AG09319 (cell line): Measurements from ENCODE around the gene CDHR3.

Experiments
- DNase-seq: peaks from one replicate; pipeline ENCODE4 v3.0.0-alpha.2; 2010; ENCODE audit warnings: low read depth; ENCODE audit errors: extremely low read depth
- TF ChIP-seq, protein P1 (sequence below): IDR thresholded peaks from 2 replicates; pipeline ENCODE4 v1.5.1; 2011; ENCODE audit warnings: low read depth, mild to moderate bottlenecking, inconsistent platforms, low read length, moderate library complexity

CDHR3 gene

GRCh38 chr7:106061301-106061979, 98.4 kb downstream of the CDHR3 start:
- TF ChIP-seq, protein P1, sequence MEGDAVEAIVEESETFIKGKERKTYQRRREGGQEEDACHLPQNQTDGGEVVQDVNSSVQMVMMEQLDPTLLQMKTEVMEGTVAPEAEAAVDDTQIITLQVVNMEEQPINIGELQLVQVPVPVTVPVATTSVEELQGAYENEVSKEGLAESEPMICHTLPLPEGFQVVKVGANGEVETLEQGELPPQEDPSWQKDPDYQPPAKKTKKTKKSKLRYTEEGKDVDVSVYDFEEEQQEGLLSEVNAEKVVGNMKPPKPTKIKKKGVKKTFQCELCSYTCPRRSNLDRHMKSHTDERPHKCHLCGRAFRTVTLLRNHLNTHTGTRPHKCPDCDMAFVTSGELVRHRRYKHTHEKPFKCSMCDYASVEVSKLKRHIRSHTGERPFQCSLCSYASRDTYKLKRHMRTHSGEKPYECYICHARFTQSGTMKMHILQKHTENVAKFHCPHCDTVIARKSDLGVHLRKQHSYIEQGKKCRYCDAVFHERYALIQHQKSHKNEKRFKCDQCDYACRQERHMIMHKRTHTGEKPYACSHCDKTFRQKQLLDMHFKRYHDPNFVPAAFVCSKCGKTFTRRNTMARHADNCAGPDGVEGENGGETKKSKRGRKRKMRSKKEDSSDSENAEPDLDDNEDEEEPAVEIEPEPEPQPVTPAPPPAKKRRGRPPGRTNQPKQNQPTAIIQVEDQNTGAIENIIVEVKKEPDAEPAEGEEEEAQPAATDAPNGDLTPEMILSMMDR = no peak
- no peak for DNase-seq

DNA sequence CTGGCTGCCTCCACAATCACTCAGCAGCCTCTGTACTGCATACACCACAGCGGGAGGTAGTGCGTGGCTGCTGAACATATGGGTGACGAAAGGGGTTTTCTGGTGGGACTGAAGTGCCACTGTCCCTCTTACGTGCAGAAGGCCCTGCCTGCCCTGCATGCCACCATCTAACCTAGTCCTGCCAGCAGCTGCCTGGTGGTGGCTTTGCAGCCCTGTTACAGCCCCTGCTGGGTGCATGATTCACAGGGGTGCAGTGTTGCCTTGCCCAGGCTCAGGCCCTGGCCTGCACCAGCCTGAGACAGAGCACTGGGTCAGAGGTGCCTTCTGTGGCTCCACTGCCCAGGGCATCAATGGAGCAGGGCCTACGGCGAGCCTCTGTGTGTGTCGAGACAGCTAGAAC, 98.9 kb downstream of the CDHR3 start:
- TF ChIP-seq, protein P1 = no peak
- DNase-seq = no peak

DNA sequence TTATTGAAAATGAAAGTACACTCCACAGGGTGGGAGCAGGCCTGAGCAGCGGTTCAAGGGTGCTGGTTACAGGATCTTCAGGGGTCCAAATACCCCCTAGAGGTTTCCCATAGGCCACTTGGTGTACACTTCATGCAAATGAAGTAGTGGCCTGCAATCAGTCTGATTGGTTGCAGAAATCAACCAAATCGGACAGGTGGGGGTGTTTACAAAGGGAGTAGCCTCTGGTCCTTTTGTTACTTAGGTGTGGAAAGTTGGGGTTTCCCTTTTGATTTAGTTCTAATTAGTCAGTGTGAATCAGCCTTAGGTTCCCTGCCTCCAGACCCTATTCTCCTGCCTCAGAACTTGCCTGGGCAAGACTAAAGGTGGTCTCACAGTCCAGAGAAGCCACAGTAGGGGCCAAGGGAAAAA, 99.5 kb downstream of the CDHR3 start:
- TF ChIP-seq, protein P1 = no peak
- DNase-seq = no peak

- DNase-seq = no peak
- TF ChIP-seq, protein P1 = no peak
Measured at GRCh38 chr7:106063024-106063423, 100.0 kb downstream of the CDHR3 start.

DNA sequence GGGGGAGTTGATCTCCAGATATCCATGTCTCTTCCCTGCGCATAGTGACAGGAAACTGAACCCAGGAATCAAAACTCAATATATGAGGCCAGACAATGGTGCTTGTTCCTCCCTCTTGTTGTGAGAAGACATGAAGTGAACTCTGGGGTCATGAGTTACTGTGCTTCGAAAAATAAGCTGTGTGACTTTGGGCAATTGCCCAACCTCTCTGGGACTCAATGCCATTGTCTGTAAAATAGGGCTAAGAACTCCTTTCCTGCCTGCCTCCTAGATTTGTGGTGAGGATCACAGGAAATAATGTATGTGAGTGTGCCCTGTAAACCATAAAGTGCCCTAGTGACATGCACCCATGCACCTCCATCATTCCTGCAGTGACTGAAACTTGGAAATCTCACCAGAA, 100.6 kb downstream of the CDHR3 start:
- TF ChIP-seq, protein P1 = no peak
- no peak for DNase-seq

DNA sequence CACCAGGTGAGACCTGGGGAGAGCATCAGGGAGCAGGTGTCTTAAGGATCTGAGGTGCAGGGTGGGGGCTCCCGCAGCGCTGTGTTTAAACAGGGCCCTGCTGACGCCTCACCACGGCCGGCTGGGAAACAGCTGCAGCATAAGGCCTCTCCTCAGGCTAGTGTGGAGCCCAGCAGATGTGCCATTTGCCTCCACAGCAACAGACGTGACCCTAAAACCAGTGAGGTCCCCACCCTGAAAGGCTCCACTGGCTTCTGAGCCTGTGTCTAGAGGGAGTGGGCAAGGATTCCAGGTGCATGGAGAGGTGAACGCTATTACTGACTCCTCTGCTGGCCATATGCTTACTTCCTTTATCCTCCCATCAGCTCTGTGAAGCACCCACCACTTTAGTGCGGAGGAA, 101.3 kb downstream of the CDHR3 start:
- DNase-seq = no peak
- TF ChIP-seq, protein P1 = no peak

DNA sequence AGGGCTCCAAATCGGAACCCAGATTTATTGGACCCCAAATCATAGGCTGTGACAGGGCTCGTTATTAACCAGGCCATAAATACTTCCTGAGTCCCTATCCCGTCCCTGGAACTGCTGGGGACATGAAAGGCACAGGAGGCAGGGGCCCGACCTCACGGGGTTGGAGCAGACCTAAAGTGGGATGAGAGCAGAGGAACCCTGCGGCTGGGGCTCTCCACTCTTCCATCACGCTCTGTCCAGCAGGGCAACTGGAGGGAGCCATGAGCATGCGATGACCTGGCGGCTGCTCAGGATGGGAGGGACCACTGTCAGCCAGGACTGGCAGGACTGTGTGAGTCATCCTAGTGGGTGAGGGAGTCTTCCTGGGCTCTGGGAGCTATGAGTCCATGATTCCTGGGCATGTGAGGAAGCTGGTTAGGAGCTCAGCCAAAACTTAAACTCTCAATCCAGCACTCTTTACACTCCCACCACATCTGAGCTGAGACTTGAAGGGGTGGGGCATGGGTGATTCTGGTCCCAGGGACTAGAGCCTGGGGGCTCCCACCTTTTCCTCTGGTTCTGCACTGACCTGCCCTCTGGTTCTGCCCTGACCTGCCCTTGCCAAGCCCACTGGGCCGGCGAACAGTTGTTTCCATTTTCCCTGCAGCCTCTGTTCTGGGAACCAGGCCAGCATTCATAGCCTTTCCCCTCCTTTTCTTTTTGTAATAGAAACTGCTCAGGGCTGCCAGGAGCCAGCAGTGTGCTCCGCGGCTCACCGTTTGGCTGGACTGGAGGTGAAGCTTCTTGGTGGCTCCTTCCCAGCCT, 101.9 kb downstream of the CDHR3 start:
- peak; percentile 87 for DNase-seq
- TF ChIP-seq, protein P1 = no peak; the same call in none of the 2 replicates
